H1 (cell line): Measurements from ENCODE around the gene GRAMD4. TPM values are rescaled to one million over a fixed set of nuclear protein-coding genes. Genes with fewer than 3 reads are reported as not detected.

Experiments used
- CHD7 ChIP-seq: fragments of 300-600 bp; sonication (generic); IDR thresholded peaks from 2 replicates; pipeline ENCODE4 v1.7.1; 2012; ENCODE audit warnings: low read length, moderate library complexity, mild to moderate bottlenecking, inconsistent platforms; ENCODE audit not compliant: insufficient replicate concordance
- SAP30 ChIP-seq: fragments of 300-600 bp; sonication (generic); IDR thresholded peaks from 2 replicates; pipeline ENCODE4 v1.7.1; 2012; ENCODE audit warnings: low read length, moderate library complexity, mild to moderate bottlenecking, inconsistent platforms; ENCODE audit not compliant: insufficient read depth, insufficient replicate concordance
- polyA plus RNA-seq, 7 experiments: library from polyadenylated mRNA; depleted of rRNA in 3 of 7; stranded (reverse) in 5 of 7; unstranded in 2 of 7; fragments of >200 nt in 5 of 7; fragments of 200-250 nt in 2 of 7; gene quantifications; 1 replicate in 5 of 7; 2 replicates in 1 of 7; 4 replicates in 1 of 7; pipeline versions ENCODE4 v1.2.1 to v1.2.3, GENCODE V29; 2011 to 2013; ENCODE audit warnings: missing spikeins in 2 of 7, mixed read lengths in 2 of 7
- total RNA-seq: library from RNA; stranded (reverse); fragmentation: NEBNext Ultra II Directional; extraction: Animal tissue kit (Norgen Biotek cat#: 25700); gene quantifications from 2 replicates; pipeline ENCODE4 v1.2.1, GENCODE V29; 2021

GRAMD4 gene
- total and polyA plus RNA-seq, 2 of the 8 experiments (the other 6 are each of a cell fraction or from before 2014, with no cell fraction given) = 7.9 to 25.6 TPM

- TF ChIP-seq CHD7 = no peak
- no peak for TF ChIP-seq SAP30
Observed at GRCh38 chr22:46649141-46650077, 29.2 kb downstream of the GRAMD4 start (continued).
